ENCODE data around the gene TDRD6. TPM values are rescaled to one million over a fixed set of nuclear protein-coding genes. Genes with fewer than 3 reads are reported as not detected.

Gene TDRD6
- total RNA-seq, 4 donors from 2014 or later, result 0.51 to 2.1 (median 0.82) TPM

- TF ChIP-seq CTCF (IDR thresholded peaks at IDR 0.05; ENCODE audit: low read depth), result no peak
Measured at GRCh38 chr6:46715141-46715540, 27.5 kb downstream of the TDRD6 start.

GRCh38 chr6:46719099-46719498, 31.4 kb downstream of the TDRD6 start:
- TF ChIP-seq CTCF (IDR thresholded peaks at IDR 0.05; ENCODE audit: low read depth), result no peak

GRCh38 chr6:46720401-46720800, 32.7 kb downstream of the TDRD6 start:
- TF ChIP-seq CTCF (IDR thresholded peaks at IDR 0.05; ENCODE audit: low read depth), result no peak

- TF ChIP-seq CTCF (IDR thresholded peaks at IDR 0.05; ENCODE audit: low read depth), result no peak
Measured at GRCh38 chr6:46729787-46730326, 42.2 kb downstream of the TDRD6 start.

- no peak for TF ChIP-seq CTCF (IDR thresholded peaks at IDR 0.05; ENCODE audit: low read depth)
Measured at GRCh38 chr6:46730921-46731461, 43.3 kb downstream of the TDRD6 start.

- TF ChIP-seq CTCF (IDR thresholded peaks at IDR 0.05; ENCODE audit: low read depth), result no peak
Measured at GRCh38 chr6:46733341-46733801, 45.7 kb downstream of the TDRD6 start.

GRCh38 chr6:46734867-46735719, 47.4 kb downstream of the TDRD6 start, which contains the start of gene PLA2G7:
PLA2G7 (minus strand) TSS chr6:46735375; CDS start chr6:46722891, 12,484 bp downstream.
- no peak for TF ChIP-seq CTCF (IDR thresholded peaks at IDR 0.05; ENCODE audit: low read depth)

Measured in subcutaneous adipose tissue (tissue), 4 donors.